ENCODE results near the gene ARSA. TPM values are rescaled to one million over a fixed set of nuclear protein-coding genes. Genes with fewer than 3 reads are reported as not detected.

The ARSA gene
- total RNA-seq, 3 donors from 2014 or later (not counting 1 experiment from before 2014, with no cell fraction given) = 69.2 to 77.8 (median 69.3) TPM

DNA sequence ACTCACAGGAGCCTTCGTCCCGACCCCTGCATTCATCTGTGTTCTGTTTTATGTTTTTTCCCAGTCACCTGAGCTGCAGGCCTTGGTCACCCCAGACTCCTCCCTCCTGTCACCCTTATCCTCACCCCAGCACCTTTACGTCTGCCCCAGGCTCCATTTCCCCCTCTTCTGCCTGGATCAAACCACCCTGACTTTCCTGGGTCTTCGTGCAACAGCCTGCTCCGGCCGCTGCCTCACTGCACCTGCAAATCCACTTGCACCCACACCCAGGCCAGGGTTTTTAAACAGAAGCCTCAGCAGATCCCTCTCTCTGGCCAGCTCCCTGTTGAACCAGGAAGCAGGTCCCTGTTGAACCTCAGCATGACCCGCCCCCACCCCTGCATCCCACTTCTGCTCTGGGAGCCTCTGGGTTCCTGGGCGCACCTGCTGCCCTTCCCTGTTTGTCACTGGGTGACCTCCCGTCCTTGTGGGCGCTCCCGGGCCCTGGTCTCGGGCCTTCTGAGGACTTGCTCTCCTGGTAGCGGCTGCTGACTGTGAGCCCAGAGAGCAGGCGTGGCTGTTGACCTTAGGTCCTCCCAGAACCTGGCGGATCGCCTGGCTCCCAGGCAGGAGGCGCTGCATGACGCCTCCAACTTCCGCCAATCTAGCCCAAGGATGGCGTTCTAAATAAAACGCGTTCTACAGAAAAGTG, 14.5 kb downstream of the ARSA start:
- no peaks in the 10 kb centered on the region for H3K36me3 ChIP-seq (ENCODE audit: control insufficient read depth, insufficient read depth, low read length)
- no peak for ATAC-seq
- peaks cover 0 to 12% of the 10 kb centered on the region in 2 donors for H3K27me3 Mint-ChIP-seq (ENCODE audit: low read depth in 2 of 2)
- no peaks in the 10 kb centered on the region for H3K9me3 Mint-ChIP-seq
- intact Hi-C loops (cut with micrococcal nuclease) = no loop called here
- TF ChIP-seq, protein P1, sequence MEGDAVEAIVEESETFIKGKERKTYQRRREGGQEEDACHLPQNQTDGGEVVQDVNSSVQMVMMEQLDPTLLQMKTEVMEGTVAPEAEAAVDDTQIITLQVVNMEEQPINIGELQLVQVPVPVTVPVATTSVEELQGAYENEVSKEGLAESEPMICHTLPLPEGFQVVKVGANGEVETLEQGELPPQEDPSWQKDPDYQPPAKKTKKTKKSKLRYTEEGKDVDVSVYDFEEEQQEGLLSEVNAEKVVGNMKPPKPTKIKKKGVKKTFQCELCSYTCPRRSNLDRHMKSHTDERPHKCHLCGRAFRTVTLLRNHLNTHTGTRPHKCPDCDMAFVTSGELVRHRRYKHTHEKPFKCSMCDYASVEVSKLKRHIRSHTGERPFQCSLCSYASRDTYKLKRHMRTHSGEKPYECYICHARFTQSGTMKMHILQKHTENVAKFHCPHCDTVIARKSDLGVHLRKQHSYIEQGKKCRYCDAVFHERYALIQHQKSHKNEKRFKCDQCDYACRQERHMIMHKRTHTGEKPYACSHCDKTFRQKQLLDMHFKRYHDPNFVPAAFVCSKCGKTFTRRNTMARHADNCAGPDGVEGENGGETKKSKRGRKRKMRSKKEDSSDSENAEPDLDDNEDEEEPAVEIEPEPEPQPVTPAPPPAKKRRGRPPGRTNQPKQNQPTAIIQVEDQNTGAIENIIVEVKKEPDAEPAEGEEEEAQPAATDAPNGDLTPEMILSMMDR (IDR thresholded peaks at IDR 0.05) = no peak
- no peaks in the 10 kb centered on the region for H3K4me1 ChIP-seq (ENCODE audit: control insufficient read depth, insufficient read depth, low read length)
- H3K27ac ChIP-seq (ENCODE audit: low read length) = no peak overlapping the region
- H3K9me3 ChIP-seq (ENCODE audit: control insufficient read depth, insufficient read depth, low read length) = no peaks in the 10 kb centered on the region
- no peak overlapping the region for H3K27ac Mint-ChIP-seq
- H3K4me3 ChIP-seq (ENCODE audit: low read length) = no peak overlapping the region
- peaks cover 6 to 11% of the 10 kb centered on the region in 2 donors for H3K4me1 Mint-ChIP-seq
- WGBS (ENCODE audit: insufficient coverage) = 90% methylated on average over 22 of the region's 22 CpGs
- H3K4me3 Mint-ChIP-seq = no peak overlapping the region
- H3K27me3 ChIP-seq (ENCODE audit: control insufficient read depth, insufficient read depth, low read length) = no peaks in the 10 kb centered on the region
- no peaks in the 10 kb centered on the region for H3K36me3 Mint-ChIP-seq
- DNase-seq = no peak

DNA sequence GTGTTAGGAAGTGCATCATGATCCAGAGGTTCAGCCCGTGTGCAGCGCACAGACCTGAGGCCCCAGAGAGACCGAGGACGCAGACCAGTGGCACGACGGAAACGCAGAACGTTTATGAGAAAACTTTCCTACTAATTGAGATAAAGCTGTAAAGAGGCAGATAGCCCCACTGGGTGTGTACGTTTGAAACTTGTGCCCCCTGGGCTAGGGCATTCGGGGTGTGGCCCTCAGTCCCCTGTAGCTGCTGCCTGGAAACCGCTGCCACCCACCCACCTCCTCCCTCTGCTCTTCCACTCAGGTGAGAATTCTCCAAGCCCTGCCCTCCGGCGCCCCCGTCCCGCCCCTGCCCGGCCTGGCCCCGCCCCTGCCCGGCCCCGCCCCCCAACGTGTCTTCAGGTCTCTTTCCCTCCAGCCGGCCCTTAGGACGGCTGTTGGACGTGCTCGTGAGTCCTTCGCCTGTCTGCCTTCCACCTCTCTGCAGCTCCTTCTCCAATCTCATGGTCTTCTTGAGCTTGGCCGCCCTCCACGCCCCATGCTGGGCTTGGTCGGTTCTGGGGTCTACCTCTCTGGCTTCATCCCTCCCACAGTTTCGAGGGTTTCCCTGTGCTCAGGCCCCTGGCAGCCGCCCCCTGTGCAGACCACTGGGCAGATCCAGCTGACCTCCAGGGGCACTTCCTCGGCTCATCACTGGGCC, 15.3 kb downstream of the ARSA start:
- H3K9me3 Mint-ChIP-seq = no peaks in the 10 kb centered on the region
- H3K27ac Mint-ChIP-seq = no peak overlapping the region
- Histone ChIP-seq H3K4me1 (ENCODE audit: control insufficient read depth, insufficient read depth, low read length) (no peaks in the 10 kb centered on the region), H3K9me3 (ENCODE audit: control insufficient read depth, insufficient read depth, low read length) (no peaks in the 10 kb centered on the region), H3K27me3 (ENCODE audit: control insufficient read depth, insufficient read depth, low read length) (no peaks in the 10 kb centered on the region), H3K36me3 (ENCODE audit: control insufficient read depth, insufficient read depth, low read length) (no peaks in the 10 kb centered on the region), H3K27ac (ENCODE audit: low read length) (no peak overlapping the region), H3K4me3 (ENCODE audit: low read length) (no peak overlapping the region)
- H3K4me1 Mint-ChIP-seq = peaks cover 6 to 11% of the 10 kb centered on the region in 2 donors
- DNase-seq (no peak), ATAC-seq (peak in 2 of 3 donors; percentile 44 to 73)
- intact Hi-C loops (cut with micrococcal nuclease) = no loop called here
- H3K4me3 Mint-ChIP-seq = no peak overlapping the region
- TF ChIP-seq, protein P1 (IDR thresholded peaks at IDR 0.05) = no peak
- H3K36me3 Mint-ChIP-seq = no peaks in the 10 kb centered on the region
- peaks cover 1 to 15% of the 10 kb centered on the region in 2 donors for H3K27me3 Mint-ChIP-seq (ENCODE audit: low read depth in 2 of 2)
- 35% methylated on average over 31 of the region's 31 CpGs for WGBS (ENCODE audit: insufficient coverage)

DNA sequence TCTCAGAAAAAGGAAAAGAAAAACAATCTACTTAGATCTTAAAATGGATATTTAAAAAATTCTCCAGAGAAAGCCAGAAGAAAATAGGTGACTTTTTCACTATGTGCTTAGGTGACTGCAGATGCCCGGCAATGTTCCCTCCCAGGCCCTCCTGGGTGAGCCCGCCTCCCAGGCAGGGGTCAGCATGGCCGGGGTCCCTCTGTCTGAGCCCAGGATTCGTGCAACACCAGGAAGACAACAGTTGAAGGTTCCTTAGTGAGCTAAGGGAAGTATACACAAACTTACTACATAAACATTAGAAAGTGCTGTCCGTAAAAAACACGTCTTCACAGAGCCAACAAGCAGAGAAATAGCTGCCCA, 15.8 kb downstream of the ARSA start:
- TF ChIP-seq, protein P1 (IDR thresholded peaks at IDR 0.05) = no peak
- DNase-seq (no peak), ATAC-seq (no peak)
- intact Hi-C loops (cut with micrococcal nuclease) = no loop called here
- Histone ChIP-seq H3K36me3 (ENCODE audit: control insufficient read depth, insufficient read depth, low read length) (no peaks in the 10 kb centered on the region), H3K27ac (ENCODE audit: low read length) (no peak overlapping the region), H3K27me3 (ENCODE audit: control insufficient read depth, insufficient read depth, low read length) (no peaks in the 10 kb centered on the region), H3K4me1 (ENCODE audit: control insufficient read depth, insufficient read depth, low read length) (no peaks in the 10 kb centered on the region), H3K4me3 (ENCODE audit: low read length) (no peak overlapping the region), H3K9me3 (ENCODE audit: control insufficient read depth, insufficient read depth, low read length) (no peaks in the 10 kb centered on the region)
- H3K36me3 Mint-ChIP-seq = no peaks in the 10 kb centered on the region
- peaks cover 6 to 11% of the 10 kb centered on the region in 2 donors for H3K4me1 Mint-ChIP-seq
- 61% methylated on average over 6 of the region's 6 CpGs for WGBS (ENCODE audit: insufficient coverage)
- no peak overlapping the region for H3K4me3 Mint-ChIP-seq
- no peak overlapping the region for H3K27ac Mint-ChIP-seq
- H3K27me3 Mint-ChIP-seq (ENCODE audit: low read depth in 2 of 2) = peaks cover 7 to 20% of the 10 kb centered on the region in 2 donors
- H3K9me3 Mint-ChIP-seq = no peaks in the 10 kb centered on the region
